OCI-LY1 (cell line): Measurements from ENCODE around the gene CCDC85A.

Experiments used
- CTCF ChIP-seq: fragments of 200-600 bp; sonication (generic), shearing (Covaris generic); IDR thresholded peaks from 2 replicates; pipeline ENCODE4 v1.5.1; 2017; ENCODE audit warnings: mild to moderate bottlenecking, antibody characterized with exemption, low read length, moderate library complexity, mixed read lengths
- EZH2 ChIP-seq: fragments of 200-600 bp; sonication (generic), shearing (Covaris generic); IDR thresholded peaks from 2 replicates; pipeline ENCODE4 v1.8.0; 2017; ENCODE audit warnings: borderline replicate concordance, mixed run types, mild to moderate bottlenecking, antibody characterized with exemption, low read length, moderate library complexity, mixed read lengths

- TF ChIP-seq CTCF = no peak
- no peak for TF ChIP-seq EZH2
Observed at GRCh38 chr2:56295666-56296065, 111.9 kb downstream of the CCDC85A start.
